Esophagus muscularis mucosa (tissue), 4 donors: ENCODE data around the gene DNAJC1.

Experiments used
- EP300 ChIP-seq: sonication (generic); formaldehyde crosslinking; IDR thresholded peaks from one replicate; pipeline ENCODE4 v1.6.1; 2017; ENCODE audit warnings: antibody characterized with exemption
- POLR2A ChIP-seq: fragments of 450-650 bp; IDR thresholded peaks from one replicate; pipeline ENCODE4 v1.6.1; 2017; ENCODE audit warnings: antibody characterized with exemption, moderate library complexity, mild to moderate bottlenecking, low read depth
- POLR2AphosphoS5 ChIP-seq, 2 donors: sonication (generic); formaldehyde crosslinking; IDR thresholded peaks; one replicate each; pipeline ENCODE4 v1.6.1; 2017; ENCODE audit warnings: antibody characterized with exemption in 2 of 2
- TF ChIP-seq, protein P1 (sequence below), 3 experiments: fragments of 200-600 bp in 2 of 3; fragments of 450-650 bp in 1 of 3; sonication (generic) in 2 of 3; IDR thresholded peaks; one replicate each; pipeline ENCODE4 v1.5.1; 2017 to 2019; ENCODE audit warnings: antibody characterized with exemption in 3 of 3, mild to moderate bottlenecking in 2 of 3, moderate library complexity in 1 of 3

GRCh38 chr10:21728618-21729017 is 274.9 kb downstream of the DNAJC1 start:
- TF ChIP-seq POLR2AphosphoS5 (IDR thresholded peaks at IDR 0.05) (no peak), POLR2A (no peak), EP300 (no peak)
- TF ChIP-seq, protein P1, sequence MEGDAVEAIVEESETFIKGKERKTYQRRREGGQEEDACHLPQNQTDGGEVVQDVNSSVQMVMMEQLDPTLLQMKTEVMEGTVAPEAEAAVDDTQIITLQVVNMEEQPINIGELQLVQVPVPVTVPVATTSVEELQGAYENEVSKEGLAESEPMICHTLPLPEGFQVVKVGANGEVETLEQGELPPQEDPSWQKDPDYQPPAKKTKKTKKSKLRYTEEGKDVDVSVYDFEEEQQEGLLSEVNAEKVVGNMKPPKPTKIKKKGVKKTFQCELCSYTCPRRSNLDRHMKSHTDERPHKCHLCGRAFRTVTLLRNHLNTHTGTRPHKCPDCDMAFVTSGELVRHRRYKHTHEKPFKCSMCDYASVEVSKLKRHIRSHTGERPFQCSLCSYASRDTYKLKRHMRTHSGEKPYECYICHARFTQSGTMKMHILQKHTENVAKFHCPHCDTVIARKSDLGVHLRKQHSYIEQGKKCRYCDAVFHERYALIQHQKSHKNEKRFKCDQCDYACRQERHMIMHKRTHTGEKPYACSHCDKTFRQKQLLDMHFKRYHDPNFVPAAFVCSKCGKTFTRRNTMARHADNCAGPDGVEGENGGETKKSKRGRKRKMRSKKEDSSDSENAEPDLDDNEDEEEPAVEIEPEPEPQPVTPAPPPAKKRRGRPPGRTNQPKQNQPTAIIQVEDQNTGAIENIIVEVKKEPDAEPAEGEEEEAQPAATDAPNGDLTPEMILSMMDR (IDR thresholded peaks at IDR 0.05) = no peak
